ENCODE measurements around the gene CPN2.

DNA sequence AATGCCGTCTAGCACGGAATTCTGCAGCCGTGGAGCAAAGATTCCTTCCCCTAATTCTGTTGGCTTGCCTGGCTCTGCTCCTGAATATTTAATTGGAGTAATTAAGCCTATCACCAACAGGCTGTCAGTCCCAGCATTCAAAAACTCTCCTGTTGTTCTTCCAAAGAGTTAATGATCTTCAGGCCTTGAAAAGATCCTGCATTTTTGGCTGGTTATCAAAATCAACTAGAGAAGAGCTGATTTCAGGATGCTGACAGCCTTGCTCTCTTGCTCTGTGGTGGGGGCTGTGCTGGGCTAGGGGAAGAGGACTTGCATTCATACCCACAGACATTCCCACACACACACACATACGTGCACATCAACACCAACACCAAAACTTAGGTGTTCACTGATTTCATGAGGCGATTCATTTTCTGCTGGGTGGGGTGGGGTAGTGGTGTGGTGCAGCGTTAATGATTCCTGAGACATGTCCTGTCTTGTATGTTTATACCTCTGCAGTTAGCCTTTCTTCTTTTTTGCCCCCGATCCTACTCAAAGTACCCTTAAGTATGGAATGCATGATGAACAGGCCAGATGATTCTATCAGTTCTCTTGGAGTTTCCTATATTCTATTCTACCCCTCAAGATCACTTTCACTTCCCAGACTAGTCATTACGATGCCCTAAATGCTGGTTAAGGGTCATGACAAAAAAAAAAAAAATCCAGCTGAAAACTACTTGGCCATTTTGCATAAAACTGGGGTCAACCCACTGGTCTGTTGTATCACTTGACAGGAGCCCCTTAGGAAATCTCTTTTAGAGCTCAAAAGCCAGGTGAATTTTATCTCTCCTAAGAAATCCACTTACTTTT is 42.3 kb downstream of the CPN2 start:
- TF ChIP-seq, protein P1, sequence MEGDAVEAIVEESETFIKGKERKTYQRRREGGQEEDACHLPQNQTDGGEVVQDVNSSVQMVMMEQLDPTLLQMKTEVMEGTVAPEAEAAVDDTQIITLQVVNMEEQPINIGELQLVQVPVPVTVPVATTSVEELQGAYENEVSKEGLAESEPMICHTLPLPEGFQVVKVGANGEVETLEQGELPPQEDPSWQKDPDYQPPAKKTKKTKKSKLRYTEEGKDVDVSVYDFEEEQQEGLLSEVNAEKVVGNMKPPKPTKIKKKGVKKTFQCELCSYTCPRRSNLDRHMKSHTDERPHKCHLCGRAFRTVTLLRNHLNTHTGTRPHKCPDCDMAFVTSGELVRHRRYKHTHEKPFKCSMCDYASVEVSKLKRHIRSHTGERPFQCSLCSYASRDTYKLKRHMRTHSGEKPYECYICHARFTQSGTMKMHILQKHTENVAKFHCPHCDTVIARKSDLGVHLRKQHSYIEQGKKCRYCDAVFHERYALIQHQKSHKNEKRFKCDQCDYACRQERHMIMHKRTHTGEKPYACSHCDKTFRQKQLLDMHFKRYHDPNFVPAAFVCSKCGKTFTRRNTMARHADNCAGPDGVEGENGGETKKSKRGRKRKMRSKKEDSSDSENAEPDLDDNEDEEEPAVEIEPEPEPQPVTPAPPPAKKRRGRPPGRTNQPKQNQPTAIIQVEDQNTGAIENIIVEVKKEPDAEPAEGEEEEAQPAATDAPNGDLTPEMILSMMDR (IDR thresholded peaks at IDR 0.05; ENCODE audit: low read depth, low read length): no peak
- no peak for TF ChIP-seq EZH2phosphoT487 (IDR thresholded peaks at IDR 0.05; ENCODE audit: low read depth)
